HG02759 (cell line): ENCODE results near the gene ILKAP.

ENCODE experiments used
- ATAC-seq: cut with Tn5 transposase; IDR thresholded peaks from one replicate; pipeline ENCODE4 v1.9.1; 2021; ENCODE audit warnings: mild to moderate bottlenecking, moderate library complexity; ENCODE audit not compliant: unreplicated experiment

ILKAP gene

GRCh38 chr2:238166391-238167343 lies 36.8 kb downstream of the ILKAP start:
- ATAC-seq, result no peak

DNA sequence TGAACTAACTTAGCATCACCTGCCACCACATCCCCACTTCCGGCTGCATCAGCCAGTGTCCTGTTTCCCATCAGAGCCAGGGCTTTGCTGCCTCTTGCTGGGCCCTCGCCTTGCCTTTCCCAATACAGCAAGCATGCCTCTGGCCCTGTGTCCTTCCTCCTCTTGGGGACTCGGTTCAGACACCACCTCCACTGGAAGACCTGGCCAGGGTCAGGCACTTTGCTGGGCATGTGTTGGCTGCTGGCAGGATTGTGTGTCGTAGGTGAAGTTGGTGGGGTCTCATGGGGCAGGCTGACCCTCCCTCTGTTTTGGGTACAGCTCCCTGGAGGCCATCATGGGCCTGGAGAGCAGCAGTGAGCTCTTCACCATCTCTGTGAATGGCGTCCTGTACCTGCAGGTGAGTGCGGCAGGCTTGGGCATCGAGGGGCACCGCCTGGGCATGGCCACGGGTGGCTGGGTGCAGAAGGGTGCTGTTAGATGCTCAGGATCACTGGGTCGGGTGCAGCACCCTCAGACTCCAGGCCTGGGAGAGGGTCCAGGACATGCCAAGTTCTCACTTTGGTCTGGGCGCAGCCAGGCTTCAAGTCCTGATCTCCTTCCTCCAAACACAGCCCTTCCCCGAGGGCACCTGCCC lies 38.1 kb downstream of the ILKAP start:
- ATAC-seq, result no peak

- ATAC-seq, result no peak
Observed at GRCh38 chr2:238164906-238165287, 38.6 kb downstream of the ILKAP start.

GRCh38 chr2:238163481-238164198 lies 39.9 kb downstream of the ILKAP start:
- ATAC-seq, result no peak

DNA sequence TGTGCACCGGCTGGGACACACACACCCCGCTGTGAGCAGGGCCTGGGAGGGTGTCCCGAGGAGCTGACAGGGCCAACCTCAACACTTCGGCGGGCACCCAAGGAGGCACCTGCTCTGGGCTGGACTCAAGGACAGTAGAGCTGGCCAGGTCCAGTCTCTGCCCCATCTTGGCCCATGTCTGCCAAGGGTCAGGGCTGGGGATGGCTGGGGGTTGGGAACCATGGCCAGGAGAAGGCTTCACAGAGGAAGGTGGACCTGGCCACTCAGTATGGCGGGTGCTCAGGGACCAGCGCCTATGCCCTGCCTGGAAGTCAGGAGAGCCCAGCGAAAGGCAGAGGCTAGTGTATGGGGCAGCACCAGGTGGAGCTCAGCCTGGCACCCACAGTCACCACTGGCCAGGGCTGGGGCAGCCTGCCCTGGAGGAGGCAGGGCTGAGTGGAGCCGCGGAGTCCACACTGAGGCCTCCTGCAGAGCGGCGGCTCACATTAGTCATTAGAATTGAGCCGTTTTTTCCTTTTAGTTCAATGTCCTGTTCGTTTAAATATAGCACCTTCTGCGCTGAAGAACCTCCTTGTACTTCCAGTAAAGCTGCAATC lies 40.6 kb downstream of the ILKAP start:
- no peak for ATAC-seq

GRCh38 chr2:238162251-238162845 lies 41.1 kb downstream of the ILKAP start:
- no peak for ATAC-seq

- ATAC-seq, result no peak
Observed at GRCh38 chr2:238161291-238162051, 42.0 kb downstream of the ILKAP start.

- ATAC-seq, result no peak
Observed at GRCh38 chr2:238160206-238161129, 43.0 kb downstream of the ILKAP start.

DNA sequence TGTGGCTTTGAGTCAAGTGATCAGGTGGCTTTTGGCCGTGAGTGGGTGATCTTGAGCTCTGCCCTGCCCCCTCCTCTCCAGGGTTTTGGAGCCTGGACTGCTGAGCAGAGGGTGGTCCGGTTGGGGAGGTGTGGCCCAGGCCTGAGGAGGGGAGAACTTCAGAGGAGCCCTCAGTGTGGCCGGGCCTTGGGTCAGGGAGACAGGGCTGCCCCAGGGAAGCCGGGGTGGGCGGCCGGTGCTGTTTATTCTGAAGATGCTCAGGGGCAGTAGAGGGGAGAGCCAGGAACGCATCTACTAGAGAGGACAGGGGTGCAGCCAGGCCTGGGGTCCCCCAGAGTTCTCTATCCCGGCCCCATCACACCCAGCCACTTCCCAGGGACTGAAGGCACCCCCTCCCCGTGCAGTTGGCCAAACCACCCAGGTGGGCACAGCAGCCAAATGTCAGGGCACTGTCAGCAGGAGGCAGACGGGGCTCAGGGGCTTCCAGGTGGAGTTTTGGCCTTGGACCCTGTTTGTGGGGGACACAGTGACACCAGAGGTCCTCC lies 43.8 kb downstream of the ILKAP start:
- no peak for ATAC-seq

- ATAC-seq, result peak; percentile 38
Observed at GRCh38 chr2:238159071-238159539, 44.4 kb downstream of the ILKAP start.

- ATAC-seq, result peak; percentile 47
Observed at GRCh38 chr2:238158509-238159070, 44.9 kb downstream of the ILKAP start, which contains the start of gene ERFE. ERFE (plus strand) TSS chr2:238158970; CDS start chr2:238159008, 38 bp downstream.

GRCh38 chr2:238158018-238158508 lies 45.4 kb downstream of the ILKAP start:
- ATAC-seq, result no peak

GRCh38 chr2:238157506-238158017 lies 45.9 kb downstream of the ILKAP start:
- no peak for ATAC-seq

- no peak for ATAC-seq
Observed at GRCh38 chr2:238155761-238156694, 47.5 kb downstream of the ILKAP start.

DNA sequence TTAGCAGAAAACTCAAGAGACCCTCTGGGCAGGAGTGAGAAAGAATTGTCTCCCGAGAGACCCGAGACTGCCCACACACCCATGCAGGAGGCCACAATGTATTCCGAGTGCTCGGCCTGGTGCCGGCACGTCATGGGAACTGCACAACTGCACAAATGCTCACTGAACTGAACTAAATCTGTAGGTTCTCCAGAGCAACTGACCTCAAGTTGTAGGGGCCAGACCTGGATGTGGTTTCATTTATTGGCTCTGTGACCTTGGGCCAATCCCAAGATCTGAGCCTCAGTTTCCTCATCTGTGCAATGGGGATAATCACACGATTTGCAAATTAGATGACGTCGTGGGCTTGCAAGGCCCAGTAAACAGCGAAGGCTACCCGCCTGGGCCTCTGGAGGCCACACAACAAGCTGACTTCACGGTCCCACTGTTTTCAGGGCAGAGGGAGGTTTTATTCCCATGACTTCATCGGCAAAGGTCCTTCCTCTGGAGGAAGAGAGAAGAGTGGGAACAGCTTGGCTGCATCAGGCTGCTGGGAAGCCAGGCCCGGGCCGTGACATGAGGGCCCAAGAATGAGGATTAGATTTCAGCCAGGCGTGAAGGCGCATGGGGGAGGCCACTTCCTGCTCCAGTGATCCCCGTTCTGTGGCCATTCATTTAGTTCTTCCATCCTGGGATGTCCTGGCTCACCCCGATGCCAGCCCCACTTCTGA lies 48.3 kb downstream of the ILKAP start:
- ATAC-seq, result no peak

GRCh38 chr2:238154570-238154969 lies 48.9 kb downstream of the ILKAP start:
- no peak for ATAC-seq
